ENCODE data around the gene ADORA1.

The ADORA1 gene

GRCh38 chr1:203175827-203176241, 48.3 kb downstream of the ADORA1 start:
- no peak for DNase-seq

GRCh38 chr1:203176273-203177035, 48.9 kb downstream of the ADORA1 start:
- DNase-seq: no peak

- no peak for DNase-seq
Observed at GRCh38 chr1:203177036-203177405, 49.5 kb downstream of the ADORA1 start.

GRCh38 chr1:203177470-203178039, 50.0 kb downstream of the ADORA1 start:
- DNase-seq: no peak

- no peak for DNase-seq
Observed at GRCh38 chr1:203178083-203178482, 50.6 kb downstream of the ADORA1 start.

GRCh38 chr1:203178821-203179666, 51.5 kb downstream of the ADORA1 start:
- no peak for DNase-seq

- no peak for DNase-seq
Observed at GRCh38 chr1:203179667-203180005, 52.1 kb downstream of the ADORA1 start.

GRCh38 chr1:203180611-203181330, 53.2 kb downstream of the ADORA1 start:
- DNase-seq: no peak

- no peak for DNase-seq
Observed at GRCh38 chr1:203181586-203182386, 54.3 kb downstream of the ADORA1 start.

- DNase-seq: no peak
Observed at GRCh38 chr1:203182387-203182953, 54.9 kb downstream of the ADORA1 start.

GRCh38 chr1:203183828-203184227, 56.3 kb downstream of the ADORA1 start:
- DNase-seq: no peak

- DNase-seq: no peak
Observed at GRCh38 chr1:203184467-203184866, 56.9 kb downstream of the ADORA1 start.

- no peak for DNase-seq
Observed at GRCh38 chr1:203185061-203185461, 57.5 kb downstream of the ADORA1 start.

- no peak for DNase-seq
Observed at GRCh38 chr1:203185585-203185984, 58.1 kb downstream of the ADORA1 start.

- DNase-seq: no peak
Observed at GRCh38 chr1:203186091-203186445, 58.5 kb downstream of the ADORA1 start.

- no peak for DNase-seq
Observed at GRCh38 chr1:203186446-203187303, 59.1 kb downstream of the ADORA1 start, which contains the start of gene CHI3L1. TSS of gene CHI3L1 (minus strand) at chr1:203186704. CDS start at chr1:203186623, 81 bp downstream.

GRCh38 chr1:203187304-203187685, 59.8 kb downstream of the ADORA1 start:
- no peak for DNase-seq

- DNase-seq: no peak
Observed at GRCh38 chr1:203187689-203188264, 60.3 kb downstream of the ADORA1 start.

- DNase-seq: no peak
Observed at GRCh38 chr1:203188686-203189232, 61.2 kb downstream of the ADORA1 start.

- no peak for DNase-seq
Observed at GRCh38 chr1:203189951-203190352, 62.4 kb downstream of the ADORA1 start.
